GM12878 (cell line): ENCODE measurements around the gene CD9. TPM values are rescaled to one million over a fixed set of nuclear protein-coding genes. Genes with fewer than 3 reads are reported as not detected.

Experiments
- ATAC-seq: fragments of 200-7000 bp; cut with Tn5 transposase; 3 replicates; pipeline ENCODE4 v1.9.1; 2020; ENCODE audit warnings: mild to moderate bottlenecking, moderate library complexity
- BruUV-seq: library from RNA; stranded (reverse); fragments of 400-500 nt; replicated peaks from 2 replicates; lab custom pipeline; 2021; lab: Mats Ljungman, UMichigan
- CTCF ChIA-PET: fragments of 300-600 bp; sonication (Branson Sonifier 250); formaldehyde crosslinking; extraction: SDS; loops from one replicate; lab custom pipeline; 2021; ENCODE audit warnings: inconsistent platforms; lab: Yijun Ruan, JAX
- POLR2A ChIA-PET: fragments of 350-600 bp; formaldehyde crosslinking; extraction: SDS; loops from one replicate; lab custom pipeline; 2021; ENCODE audit warnings: inconsistent platforms; lab: Charles Lee
- RAD21 ChIA-PET: fragments of 300-600 bp; sonication (Branson Sonifier 250); formaldehyde crosslinking; loops from one replicate; lab custom pipeline; 2023; ENCODE audit warnings: antibody characterized with exemption; ENCODE audit not compliant: unreplicated experiment; lab: Charles Lee
- SMC1A ChIA-PET: fragments of 300-600 bp; sonication (Branson Sonifier 250); formaldehyde crosslinking; loops from one replicate; lab custom pipeline; 2023; ENCODE audit not compliant: unreplicated experiment, uncharacterized antibody; lab: Charles Lee
- DNase-seq: peaks from one replicate; pipeline ENCODE4 v3.0.0-alpha.2; 2011; ENCODE audit warnings: low read depth, low spot score
- FAIRE-seq: peaks from 3 replicates; lab custom pipeline; 2011; peaks lifted over from hg19 to GRCh38; lab: Jason Lieb, UNC
- H2AFZ ChIP-seq: 2 replicates; pipeline ENCODE4 v1.6.0; 2011; ENCODE audit warnings: low read depth, low read length, control low read depth; ENCODE audit not compliant: control insufficient read depth
- H3K27ac ChIP-seq: 2 replicates; pipeline ENCODE4 v1.5.1; 2011; ENCODE audit warnings: control low read depth; ENCODE audit not compliant: control insufficient read depth, insufficient read depth
- H3K27me3 ChIP-seq, 2 experiments: replicated peaks in 1 of 2; 2 replicates each; pipeline versions ENCODE4 v1.6.0 to v1.6.1; 2011; ENCODE audit warnings: low read length in 1 of 2; ENCODE audit not compliant: control insufficient read depth in 2 of 2, insufficient read depth in 2 of 2
- H3K36me3 ChIP-seq, 2 experiments: 2 replicates each; pipeline ENCODE4 v1.5.1; 2011; ENCODE audit warnings: low read length in 1 of 2; ENCODE audit not compliant: control insufficient read depth in 2 of 2, insufficient read depth in 2 of 2
- H3K4me1 ChIP-seq: 2 replicates; pipeline ENCODE4 v1.6.1; 2011; ENCODE audit warnings: mild to moderate bottlenecking, low read length, moderate library complexity, mixed read lengths; ENCODE audit not compliant: control insufficient read depth, insufficient read depth
- H3K4me2 ChIP-seq: 2 replicates; pipeline ENCODE4 v1.6.0; 2011; ENCODE audit warnings: control low read depth; ENCODE audit not compliant: control insufficient read depth, insufficient read depth
- H3K4me3 ChIP-seq: fragments of 200-600 bp; sonication (generic); 2 replicates; pipeline ENCODE4 v1.5.1; 2016
- H3K79me2 ChIP-seq: 2 replicates; pipeline ENCODE4 v1.6.0; 2011; ENCODE audit warnings: low read length; ENCODE audit not compliant: control insufficient read depth, insufficient read depth
- H3K9ac ChIP-seq: 2 replicates; pipeline ENCODE4 v1.8.0; 2011; ENCODE audit warnings: low read length, control low read depth, mixed read lengths; ENCODE audit not compliant: control insufficient read depth, insufficient read depth
- H3K9me3 ChIP-seq: replicated peaks from 3 replicates; pipeline ENCODE4 v1.5.1; 2011; ENCODE audit warnings: mild to moderate bottlenecking, low read length; ENCODE audit not compliant: control insufficient read depth, insufficient read depth
- H4K20me1 ChIP-seq: 2 replicates; pipeline ENCODE4 v1.6.0; 2011; ENCODE audit not compliant: control insufficient read depth, insufficient read depth
- ATF7 ChIP-seq: fragments of 450-650 bp; IDR thresholded peaks from 2 replicates; pipeline ENCODE4 v1.6.1; 2016; ENCODE audit warnings: low read depth, mild to moderate bottlenecking
- EZH2 ChIP-seq: IDR thresholded peaks from 2 replicates; pipeline ENCODE4 v1.6.1; 2012; ENCODE audit warnings: low read depth, mild to moderate bottlenecking, control low read depth, inconsistent platforms, low read length, borderline replicate concordance; ENCODE audit not compliant: control insufficient read depth
- HSF1 ChIP-seq: fragments of 150-350 bp; IDR thresholded peaks from 2 replicates; pipeline ENCODE4 v1.6.1; 2014; ENCODE audit warnings: mild to moderate bottlenecking, low read depth, low read length
- JUNB ChIP-seq: IDR thresholded peaks from 2 replicates; pipeline ENCODE4 v1.6.1; 2016; ENCODE audit warnings: antibody characterized with exemption, mild to moderate bottlenecking
- MTA2 ChIP-seq: fragments of 450-650 bp; IDR thresholded peaks from 2 replicates; pipeline ENCODE4 v1.6.1; 2016; ENCODE audit warnings: low read depth, mild to moderate bottlenecking, moderate library complexity
- NR2C1 ChIP-seq: fragments of 450-650 bp; IDR thresholded peaks from 2 replicates; pipeline ENCODE4 v1.6.1; 2017; ENCODE audit warnings: antibody characterized with exemption, mild to moderate bottlenecking, moderate library complexity
- NR2F1 ChIP-seq: fragments of 450-650 bp; conservative IDR thresholded peaks from 2 replicates; pipeline ENCODE4 v1.6.1; 2017; ENCODE audit warnings: mild to moderate bottlenecking
- NRF1 ChIP-seq: conservative IDR thresholded peaks from 2 replicates; pipeline ENCODE4 v1.6.1; 2011; ENCODE audit warnings: mild to moderate bottlenecking, low read depth, low read length, improper control_type of control experiment
- RAD21 ChIP-seq: IDR thresholded peaks from 2 replicates; pipeline ENCODE4 v1.6.1; 2011; ENCODE audit warnings: mild to moderate bottlenecking, low read depth, low read length, moderate library complexity; ENCODE audit not compliant: insufficient read depth
- REST ChIP-seq: IDR thresholded peaks from 2 replicates; pipeline ENCODE4 v1.6.1; 2012; ENCODE audit warnings: mild to moderate bottlenecking, low read depth, low read length
- SMAD1 ChIP-seq: fragments of 450-650 bp; IDR thresholded peaks from 2 replicates; pipeline ENCODE4 v1.6.1; 2018; ENCODE audit warnings: mild to moderate bottlenecking, low read depth; ENCODE audit not compliant: partially characterized antibody
- SP1 ChIP-seq: IDR thresholded peaks from one replicate; pipeline ENCODE4 v1.6.1; 2011; ENCODE audit warnings: low read depth, low read length
- ZNF24 ChIP-seq: fragments of 450-650 bp; IDR thresholded peaks from 2 replicates; pipeline ENCODE4 v1.6.1; 2017; ENCODE audit warnings: antibody characterized with exemption, mild to moderate bottlenecking
- WGBS: methylation state at CpG from one replicate; pipeline ENCODE4 v1.1.6; 2016; ENCODE audit warnings: low lambda C conversion rate; ENCODE audit not compliant: insufficient replicate concordance, insufficient coverage; ENCODE audit errors: missing lambda C conversion rate; 5-methylcytosine and 5-hydroxymethylcytosine counted together
- in situ Hi-C: fragments of 300-500 bp; cut with MboI; formaldehyde crosslinking; loops from 9 replicates; pipeline ENCODE4 v1.14.3; 2018; ENCODE audit warnings: mixed read lengths
- intact Hi-C: fragments of 100-400 bp; cut with micrococcal nuclease; formaldehyde crosslinking; loops from one replicate; pipeline ENCODE4 v1.14.2; 2022; ENCODE audit not compliant: unreplicated experiment
- polyA plus RNA-seq, 11 experiments: library from polyadenylated mRNA; depleted of rRNA in 4 of 11; unstranded in 6 of 11; stranded (reverse) in 5 of 11; fragments of >200 nt; fragmentation: Nextera tagmentation in 4 of 11; fragmentation: Illumina TruSeq in 1 of 11; extraction: Ambion mirVana in 4 of 11; extraction: Trizol in 1 of 11; gene quantifications; 1 replicate in 1 of 11; 2 replicates in 10 of 11; pipeline versions ENCODE4 v1.2.1 to v1.2.3, GENCODE V29; 2011 to 2016; ENCODE audit warnings: inconsistent platforms in 2 of 11, missing spikeins in 2 of 11, low read depth in 1 of 11
- total RNA-seq, 4 experiments: library from RNA; depleted of rRNA in 3 of 4; stranded (reverse); fragments of >200 nt in 3 of 4; fragmentation: Illumina TruSeq in 1 of 4; extraction: Trizol in 1 of 4; gene quantifications; 2 replicates each; pipeline versions ENCODE4 v1.2.1 to v1.2.3, GENCODE V29; 2013 to 2021

CD9 gene
- total and polyA plus RNA-seq, 10 of the 15 experiments (the other 5 are each of a cell fraction or from before 2014, with no cell fraction given) = 4.8 to 29.9 (median 9.7) TPM

GRCh38 chr12:6277982-6278438 lies 77.8 kb downstream of the CD9 start (continued):
- TF ChIP-seq NRF1 = no peak
- TF ChIP-seq JUNB = peak; percentile 35; the same call in 1 of the 2 replicates
- TF ChIP-seq HSF1 = peak; percentile 94
- no peak for TF ChIP-seq SP1
- TF ChIP-seq RAD21 = no peak
- TF ChIP-seq ATF7 = 0 out of 2 replicates have a peak, but pooled peaks have one; percentile 12

- FAIRE-seq (no peak), ATAC-seq (peak; percentile 95), DNase-seq (no peak)
- SMC1A ChIA-PET = interaction anchor here (0.9 to 10.3 kb wide), 20 partner anchors 11 to 290 kb away, joined by 3 to 107 read pairs (median 6); partner anchors contain the start of genes CD9 and VAMP1
- peaks cover 7% of the 10 kb centered on the region; the same call in 1 of the 2 replicates for H3K4me1 ChIP-seq
- no peaks in the 10 kb centered on the region for H3K27me3 ChIP-seq
- H3K79me2 ChIP-seq = no peaks in the 10 kb centered on the region
- H3K9me3 ChIP-seq = no peaks in the 10 kb centered on the region
- H3K4me3 ChIP-seq = peak overlapping the region; percentile 52; the same call in 1 of the 2 replicates
- WGBS = 10% methylated on average over 66 of the region's 88 CpGs
- CTCF ChIA-PET = interaction anchor here (0.6 to 10.1 kb wide), 22 partner anchors 8 to 290 kb away, joined by 3 to 401 read pairs (median 5); partner anchors contain the start of gene CD9
- no peaks in the 10 kb centered on the region for H3K36me3 ChIP-seq
- H4K20me1 ChIP-seq = no peaks in the 10 kb centered on the region
- in situ Hi-C loops (loop anchor here (5.0 kb wide), 1 partner anchor 86 kb away; no protein-coding TSS in a partner anchor), intact Hi-C loops (loop anchor here (1.0 kb wide), 1 partner anchor 83 kb away; no protein-coding TSS in a partner anchor)
- H3K4me2 ChIP-seq = peak overlapping the region; percentile 96
- no TSS peak for BruUV-seq
- RAD21 ChIA-PET = interaction anchor here (0.6 to 9.8 kb wide), 22 partner anchors 9 to 290 kb away, joined by 3 to 304 read pairs (median 4); partner anchors contain the start of gene CD9
- peak overlapping the region; percentile 53 for H3K9ac ChIP-seq
- peak overlapping the region; percentile 25; the same call in 1 of the 2 replicates for H3K27ac ChIP-seq
- peak overlapping the region; percentile 75 for H2AFZ ChIP-seq
- POLR2A ChIA-PET = interaction anchor here (0.6 to 5.5 kb wide), 8 partner anchors 10 to 110 kb away, joined by 3 to 43 read pairs (median 4); partner anchors contain the start of gene CD9
- no peak for TF ChIP-seq EZH2
- no peak for TF ChIP-seq REST
- no peak for TF ChIP-seq MTA2
- peak; percentile 78 for TF ChIP-seq NR2F1
- peak; percentile 27; the same call in 1 of the 2 replicates for TF ChIP-seq NR2C1
- no peak for TF ChIP-seq SMAD1
- 0 out of 2 replicates have a peak, but pooled peaks have one; percentile 34 for TF ChIP-seq ZNF24
Measured at GRCh38 chr12:6278439-6279255, 78.4 kb downstream of the CD9 start.
